Naive thymus-derived CD8-positive, alpha-beta T cell (primary cell): ENCODE measurements around the gene AHNAK. TPM values are rescaled to one million over a fixed set of nuclear protein-coding genes. Genes with fewer than 3 reads are reported as not detected.
"Not testable (repeated sequence)": the region's sequence is repeated elsewhere in the genome, so short reads cannot be mapped to it uniquely, and the experiment has no call there.

Source experiments
- ATAC-seq, 2 donors: fragments of 150-1000 bp; cut with Tn5 transposase in 1 of 2; sonication (Bioruptor Pico), chemical (Tn5 transposase) in 1 of 2; 1 replicate in 1 of 2; 2 replicates in 1 of 2; pipeline ENCODE4 v1.10.0; 2021; ENCODE audit warnings: mild to moderate bottlenecking in 2 of 2, moderate library complexity in 2 of 2
- POLR2A ChIA-PET: fragments of 350-600 bp; sonication (Branson Sonifier 250); formaldehyde crosslinking; loops from one replicate; lab custom pipeline; 2021; ENCODE audit warnings: antibody characterized with exemption; lab: Charles Lee
- DNase-seq, 10 donors: peaks; one replicate each; pipeline versions ENCODE4 v3.0.0 to v3.0.0-alpha.2; 2020 to 2022
- H3K27ac Mint-ChIP-seq, 10 donors: one replicate each; pipeline ENCODE4 v1.8.0; 2020 to 2022; ENCODE audit warnings: mild to moderate bottlenecking in 10 of 10, mixed read lengths in 10 of 10, moderate library complexity in 4 of 10, inconsistent platforms in 1 of 10
- H3K27me3 Mint-ChIP-seq, 5 donors: one replicate each; pipeline ENCODE4 v1.8.0; 2021 to 2022; ENCODE audit warnings: mixed read lengths in 5 of 5
- H3K36me3 Mint-ChIP-seq, 3 donors: one replicate each; pipeline ENCODE4 v1.8.0; 2020 to 2022; ENCODE audit warnings: mixed read lengths in 3 of 3, mild to moderate bottlenecking in 2 of 3, inconsistent platforms in 1 of 3
- H3K4me1 Mint-ChIP-seq, 4 donors: one replicate each; pipeline ENCODE4 v1.8.0; 2021 to 2022; ENCODE audit warnings: mixed read lengths in 4 of 4
- H3K4me3 Mint-ChIP-seq, 10 donors: one replicate each; pipeline ENCODE4 v1.8.0; 2020 to 2022; ENCODE audit warnings: mild to moderate bottlenecking in 10 of 10, mixed read lengths in 10 of 10, moderate library complexity in 6 of 10, inconsistent platforms in 1 of 10
- H3K9me3 Mint-ChIP-seq, 9 donors: one replicate each; pipeline ENCODE4 v1.8.0; 2020 to 2022; ENCODE audit warnings: mixed read lengths in 9 of 9, mild to moderate bottlenecking in 3 of 9, inconsistent platforms in 1 of 9, moderate library complexity in 1 of 9
- microRNA-seq: library from miRNA; unstranded; fragments of <30 nt; microRNA quantifications from one replicate; pipeline ENCODE4 v1.2.0, GENCODE V29; 2022; ENCODE audit warnings: borderline microRNAs expressed
- polyA plus RNA-seq, 3 donors: library from polyadenylated mRNA; unstranded; fragments of 300-500 nt; fragmentation: Illumina TruSeq; gene quantifications; one replicate each; pipeline ENCODE4 v1.2.3, GENCODE V29; 2021
- total RNA-seq, 8 experiments: library from RNA in 2 of 8; stranded (reverse) in 2 of 8; gene quantifications; one replicate each; pipeline ENCODE4 v1.2.3 and lab custom pipeline; 2021 to 2026

The AHNAK gene
- total and polyA plus RNA-seq, 5 experiments from 2014 or later: 7.7 to 231 (median 19.8) TPM

GRCh38 chr11:62391642-62392425 lies 154.8 kb downstream of the AHNAK start:
- Mint-ChIP-seq H3K27ac (peak overlapping the region in 5 of 10 donors; percentile 14 to 83 (median 69)), H3K4me3 (no peak overlapping the region), H3K36me3 (no peaks in the 10 kb centered on the region), H3K4me1 (peaks cover 4 to 27% (median 16%) of the 10 kb centered on the region in 4 donors), H3K9me3 (no peaks in the 10 kb centered on the region), H3K27me3 (no peaks in the 10 kb centered on the region)
- POLR2A ChIA-PET: interaction anchor here (0.6 to 1.3 kb wide), 2 partner anchors 161 to 313 kb away, joined by 3 read pairs; no protein-coding TSS in a partner anchor
- no peak for ATAC-seq
- no peak for DNase-seq

GRCh38 chr11:62390722-62391121 lies 155.9 kb downstream of the AHNAK start:
- DNase-seq (no peak), ATAC-seq (no peak)
- POLR2A ChIA-PET: no interaction called here
- H3K9me3 Mint-ChIP-seq: no peaks in the 10 kb centered on the region
- H3K27ac Mint-ChIP-seq: peak overlapping the region in 1 of 10 donors; percentile 14
- H3K36me3 Mint-ChIP-seq: no peaks in the 10 kb centered on the region
- H3K4me3 Mint-ChIP-seq: no peak overlapping the region
- no peaks in the 10 kb centered on the region for H3K27me3 Mint-ChIP-seq
- H3K4me1 Mint-ChIP-seq: peaks cover 4 to 31% (median 16%) of the 10 kb centered on the region in 4 donors

GRCh38 chr11:62390237-62390636 lies 156.4 kb downstream of the AHNAK start:
- DNase-seq (no peak), ATAC-seq (no peak)
- Mint-ChIP-seq H3K36me3 (no peaks in the 10 kb centered on the region), H3K9me3 (no peaks in the 10 kb centered on the region), H3K4me3 (no peak overlapping the region), H3K27ac (peak overlapping the region in 1 of 10 donors; percentile 14), H3K27me3 (no peaks in the 10 kb centered on the region), H3K4me1 (peaks cover 4 to 30% (median 16%) of the 10 kb centered on the region in 4 donors)
- POLR2A ChIA-PET: interaction anchor here (0.8 kb wide), 1 partner anchor 53 kb away, joined by 3 read pairs; the partner anchor contains the start of gene ASRGL1

GRCh38 chr11:62388999-62389398 lies 157.6 kb downstream of the AHNAK start:
- Mint-ChIP-seq H3K36me3 (no peaks in the 10 kb centered on the region), H3K27ac (no peak overlapping the region), H3K27me3 (no peaks in the 10 kb centered on the region), H3K4me3 (no peak overlapping the region), H3K4me1 (peaks cover 2 to 25% (median 9%) of the 10 kb centered on the region in 4 donors), H3K9me3 (no peaks in the 10 kb centered on the region)
- POLR2A ChIA-PET: no interaction called here
- no peak for DNase-seq
- ATAC-seq: no peak

- Mint-ChIP-seq H3K9me3 (no peaks in the 10 kb centered on the region), H3K4me1 (peaks cover 1 to 11% (median 3%) of the 10 kb centered on the region in 4 donors), H3K36me3 (no peaks in the 10 kb centered on the region), H3K4me3 (peak overlapping the region in 1 of 10 donors; percentile 37), H3K27ac (peak overlapping the region in 2 of 10 donors; percentile 55 to 81), H3K27me3 (no peaks in the 10 kb centered on the region)
- ATAC-seq (no peak), DNase-seq (no peak)
- POLR2A ChIA-PET: no interaction called here
Observed at GRCh38 chr11:62387381-62387780, 159.2 kb downstream of the AHNAK start.

GRCh38 chr11:62386083-62386482 lies 160.5 kb downstream of the AHNAK start:
- H3K36me3 Mint-ChIP-seq, H3K9me3 Mint-ChIP-seq, H3K4me3 Mint-ChIP-seq, H3K27me3 Mint-ChIP-seq, H3K4me1 Mint-ChIP-seq, DNase-seq, POLR2A ChIA-PET: not testable (repeated sequence)
- peak; percentile 75 to 78 for ATAC-seq
- peak overlapping the region in 2 of 10 donors; percentile 48 to 67 for H3K27ac Mint-ChIP-seq

GRCh38 chr11:62383822-62384221 lies 162.8 kb downstream of the AHNAK start:
- Mint-ChIP-seq H3K4me3 (no peak overlapping the region), H3K4me1 (peaks cover 7 to 13% (median 8%) of the 10 kb centered on the region in 4 donors), H3K27ac (peak overlapping the region in 1 of 10 donors; percentile 62), H3K9me3 (no peaks in the 10 kb centered on the region), H3K27me3 (peaks cover 0 to 2% (median 0%) of the 10 kb centered on the region in 5 donors), H3K36me3 (no peaks in the 10 kb centered on the region)
- no peak for ATAC-seq
- POLR2A ChIA-PET: no interaction called here
- no peak for DNase-seq

Small RNA genes lying within 50 kb of the gene (microRNA-seq; reads per million reads assigned to microRNA genes)
- gene MIR6747: not detected

Other genes starting within 250 kb of the AHNAK start
- not detected for gene SCGB1D4, start 247.7 kb downstream of the AHNAK start, total RNA-seq
- gene SCGB1D4, start 247.7 kb downstream of the AHNAK start, polyA plus RNA-seq: not detected
- gene ASRGL1, start 209.4 kb downstream of the AHNAK start, total RNA-seq: 1 to 10 TPM; 2.8 to 7.5 TPM
- gene ASRGL1, start 209.4 kb downstream of the AHNAK start, polyA plus RNA-seq: 10 to 100 TPM in 1 of 3 donors, 1 to 10 TPM in 2; 5.1 to 13.3 (median 6.0) TPM
- not detected for gene SCGB1A1, start 127.8 kb downstream of the AHNAK start, total RNA-seq
- gene SCGB1A1, start 127.8 kb downstream of the AHNAK start, polyA plus RNA-seq: not detected
- 1,000 to 10,000 TPM; 2,038 to 2,092 TPM for gene EEF1G, start 27.1 kb upstream of the AHNAK start, total RNA-seq
- 1,000 to 10,000 TPM; 1,637 to 2,152 (median 1,960) TPM for gene EEF1G, start 27.1 kb upstream of the AHNAK start, polyA plus RNA-seq
- gene TUT1, start 44.7 kb upstream of the AHNAK start, total RNA-seq: 10 to 100 TPM; 46.4 to 50.9 TPM
- 10 to 100 TPM; 12.8 to 24.4 (median 16.9) TPM for gene TUT1, start 44.7 kb upstream of the AHNAK start, polyA plus RNA-seq
- gene MTA2, start 55.1 kb upstream of the AHNAK start, total RNA-seq: 100 to 1,000 TPM; 170 to 178 TPM
- gene MTA2, start 55.1 kb upstream of the AHNAK start, polyA plus RNA-seq: 10 to 100 TPM; 15.8 to 32.6 (median 21.5) TPM
- 100 to 1,000 TPM; 251 to 255 TPM for gene EML3, start 66.0 kb upstream of the AHNAK start, total RNA-seq
- gene EML3, start 66.0 kb upstream of the AHNAK start, polyA plus RNA-seq: 10 to 100 TPM; 14.8 to 23.7 (median 15.7) TPM
- 1 to 10 TPM; 5.4 to 6.1 TPM for gene ROM1, start 66.5 kb upstream of the AHNAK start, total RNA-seq
- 1 to 10 TPM in 2 of 3 donors, under 1 TPM in 1; 0.82 to 1.9 (median 1.8) TPM for gene ROM1, start 66.5 kb upstream of the AHNAK start, polyA plus RNA-seq
- 10 to 100 TPM; 79.8 to 83.8 TPM for gene B3GAT3, start 75.2 kb upstream of the AHNAK start, total RNA-seq
- gene B3GAT3, start 75.2 kb upstream of the AHNAK start, polyA plus RNA-seq: 10 to 100 TPM; 35.6 to 51.3 (median 40.3) TPM
- 100 to 1,000 TPM; 326 to 327 TPM for gene GANAB, start 99.8 kb upstream of the AHNAK start, total RNA-seq
- gene GANAB, start 99.8 kb upstream of the AHNAK start, polyA plus RNA-seq: 100 to 1,000 TPM; 171 to 197 (median 174) TPM
- gene INTS5, start 106.5 kb upstream of the AHNAK start, total RNA-seq: 10 to 100 TPM; 25.8 to 27.4 TPM
- 10 to 100 TPM; 27.7 to 58.3 (median 45.6) TPM for gene INTS5, start 106.5 kb upstream of the AHNAK start, polyA plus RNA-seq
- gene C11orf98, start 118.4 kb upstream of the AHNAK start, total RNA-seq: 10 to 100 TPM; 51.8 to 58.0 TPM
- gene C11orf98, start 118.4 kb upstream of the AHNAK start, polyA plus RNA-seq: 100 to 1,000 TPM in 2 of 3 donors, 10 to 100 TPM in 1; 99.9 to 149 (median 117) TPM
- gene CSKMT, start 118.5 kb upstream of the AHNAK start, total RNA-seq: 10 to 100 TPM; 43.6 to 45.0 TPM
- 1 to 10 TPM; 1.8 to 3.7 (median 3.4) TPM for gene CSKMT, start 118.5 kb upstream of the AHNAK start, polyA plus RNA-seq
- 1 to 10 TPM; 5.4 to 6.6 TPM for gene UQCC3, start 124.9 kb upstream of the AHNAK start, total RNA-seq
- 1 to 10 TPM; 9.1 to 9.7 (median 9.6) TPM for gene UQCC3, start 124.9 kb upstream of the AHNAK start, polyA plus RNA-seq
- gene LBHD1, start 125.5 kb upstream of the AHNAK start, total RNA-seq: 10 to 100 TPM; 29.5 to 30.9 TPM
- gene LBHD1, start 125.5 kb upstream of the AHNAK start, polyA plus RNA-seq: 1 to 10 TPM; 2.4 to 8.3 (median 4.4) TPM
- 100 to 1,000 TPM; 214 to 218 TPM for gene UBXN1, start 132.3 kb upstream of the AHNAK start, total RNA-seq
- gene UBXN1, start 132.3 kb upstream of the AHNAK start, polyA plus RNA-seq: 100 to 1,000 TPM; 188 to 219 (median 218) TPM
- under 1 TPM in 1 of 2 experiments, not detected in 1; 0.36 TPM for gene LRRN4CL, start 142.7 kb upstream of the AHNAK start, total RNA-seq
- not detected for gene LRRN4CL, start 142.7 kb upstream of the AHNAK start, polyA plus RNA-seq
- 10 to 100 TPM; 37.0 to 50.7 TPM for gene BSCL2, start 160.6 kb upstream of the AHNAK start, total RNA-seq
- 10 to 100 TPM; 58.2 to 65.0 (median 58.8) TPM for gene BSCL2, start 160.6 kb upstream of the AHNAK start, polyA plus RNA-seq
- gene GNG3, start 160.9 kb upstream of the AHNAK start, total RNA-seq: not detected
- gene GNG3, start 160.9 kb upstream of the AHNAK start, polyA plus RNA-seq: under 1 TPM in 1 of 3 donors, not detected in 2; 0.27 TPM
- 10 to 100 TPM; 81.6 to 84.0 TPM for gene HNRNPUL2, start 180.7 kb upstream of the AHNAK start, total RNA-seq
- gene HNRNPUL2, start 180.7 kb upstream of the AHNAK start, polyA plus RNA-seq: 1 to 10 TPM in 2 of 3 donors, under 1 TPM in 1; 0.99 to 3.0 (median 1.0) TPM
- 10 to 100 TPM; 46.1 to 47.6 TPM for gene TTC9C, start 181.7 kb upstream of the AHNAK start, total RNA-seq
- 10 to 100 TPM in 2 of 3 donors, 1 to 10 TPM in 1; 8.5 to 18.8 (median 15.4) TPM for gene TTC9C, start 181.7 kb upstream of the AHNAK start, polyA plus RNA-seq
- 10 to 100 TPM; 27.3 to 27.6 TPM for gene ZBTB3, start 207.4 kb upstream of the AHNAK start, total RNA-seq
- gene ZBTB3, start 207.4 kb upstream of the AHNAK start, polyA plus RNA-seq: 1 to 10 TPM; 2.1 to 6.7 (median 3.6) TPM
- gene POLR2G, start 214.8 kb upstream of the AHNAK start, total RNA-seq: 10 to 100 TPM; 87.8 to 94.0 TPM
- gene POLR2G, start 214.8 kb upstream of the AHNAK start, polyA plus RNA-seq: 100 to 1,000 TPM; 255 to 266 (median 259) TPM
- gene TAF6L, start 224.6 kb upstream of the AHNAK start, total RNA-seq: 10 to 100 TPM; 28.6 to 34.9 TPM
- gene TAF6L, start 224.6 kb upstream of the AHNAK start, polyA plus RNA-seq: 10 to 100 TPM in 1 of 3 donors, 1 to 10 TPM in 2; 8.7 to 10.8 (median 8.9) TPM
- 10 to 100 TPM; 66.2 to 71.5 TPM for gene TMEM179B, start 240.6 kb upstream of the AHNAK start, total RNA-seq
- 100 to 1,000 TPM; 109 to 126 (median 122) TPM for gene TMEM179B, start 240.6 kb upstream of the AHNAK start, polyA plus RNA-seq
- gene TMEM223, start 245.2 kb upstream of the AHNAK start, total RNA-seq: 10 to 100 TPM; 15.0 to 16.5 TPM
- 10 to 100 TPM; 39.1 to 57.8 (median 45.5) TPM for gene TMEM223, start 245.2 kb upstream of the AHNAK start, polyA plus RNA-seq